CD4-positive, alpha-beta T cell treated with Interleukin-10 for 1 hour (primary cell): ENCODE measurements around the gene ISL2.

Experiments used
- DNase-seq: peaks from one replicate; pipeline ENCODE4 v3.0.0-alpha.2; 2020

Gene ISL2

DNA sequence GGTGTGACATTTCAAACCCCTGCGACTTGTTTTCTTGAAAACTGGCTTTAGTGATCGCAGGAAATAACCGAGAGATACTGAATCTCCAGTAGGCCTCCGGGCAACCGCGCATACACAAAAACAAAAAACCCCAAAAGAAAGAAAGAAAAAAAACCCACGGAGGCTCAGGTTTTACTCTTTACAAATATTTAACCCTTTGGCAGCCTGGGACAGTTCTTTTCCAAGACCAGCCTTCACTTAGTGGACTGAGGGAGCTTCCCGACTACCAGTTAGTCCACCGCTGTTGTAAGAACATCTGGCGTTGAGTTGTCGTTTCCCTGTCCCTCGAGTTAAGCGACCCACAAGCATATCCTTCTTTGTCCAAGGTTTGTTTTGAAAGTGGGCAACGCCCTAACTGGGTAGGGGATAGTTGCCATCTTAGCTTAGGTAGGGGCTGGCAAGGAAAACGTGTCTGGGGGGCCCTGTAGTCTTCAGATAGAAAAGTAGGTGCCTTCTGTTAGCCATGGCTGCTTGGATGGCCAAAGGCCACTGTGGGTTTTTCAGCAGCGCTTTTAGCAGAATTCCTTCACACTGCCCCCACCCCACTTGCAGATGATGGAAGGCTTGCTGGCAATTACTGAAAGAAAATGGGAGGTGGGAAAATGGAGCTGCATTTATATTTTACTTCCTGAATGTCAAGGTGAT, 6.9 kb downstream of the ISL2 start:
- peak; percentile 15 for DNase-seq

DNA sequence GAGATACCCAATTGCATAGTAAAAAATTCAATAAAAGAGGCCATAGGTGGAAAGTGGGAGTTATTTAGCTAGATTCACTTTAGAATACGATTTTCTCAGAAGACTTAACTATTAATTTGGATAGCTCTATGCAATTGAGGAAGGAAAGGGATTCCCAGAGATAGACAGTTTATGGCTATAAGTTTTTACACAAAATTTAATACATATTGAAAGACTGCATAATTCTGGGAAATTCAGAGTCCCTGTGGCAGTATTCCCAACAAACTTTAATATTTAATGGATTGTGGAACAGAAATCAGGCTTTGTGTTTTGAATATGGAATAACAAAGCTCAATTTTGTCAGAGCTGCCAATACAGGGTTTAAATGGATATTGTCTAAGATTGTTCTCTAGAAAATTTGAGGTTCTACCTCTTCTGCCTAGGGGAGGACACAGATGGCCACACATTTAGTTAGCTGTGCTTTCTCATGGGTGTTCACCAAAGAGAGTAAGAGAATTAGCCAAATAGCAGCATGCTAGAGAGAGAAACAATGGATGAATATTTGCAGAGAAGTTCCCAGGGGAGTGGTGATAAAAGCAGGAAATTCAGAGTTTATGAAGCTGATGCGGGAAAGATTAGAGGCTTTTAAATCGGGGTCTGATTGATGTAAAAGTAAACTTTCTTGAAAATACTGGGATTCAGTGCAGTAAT, 8.5 kb downstream of the ISL2 start:
- DNase-seq = no peak

DNA sequence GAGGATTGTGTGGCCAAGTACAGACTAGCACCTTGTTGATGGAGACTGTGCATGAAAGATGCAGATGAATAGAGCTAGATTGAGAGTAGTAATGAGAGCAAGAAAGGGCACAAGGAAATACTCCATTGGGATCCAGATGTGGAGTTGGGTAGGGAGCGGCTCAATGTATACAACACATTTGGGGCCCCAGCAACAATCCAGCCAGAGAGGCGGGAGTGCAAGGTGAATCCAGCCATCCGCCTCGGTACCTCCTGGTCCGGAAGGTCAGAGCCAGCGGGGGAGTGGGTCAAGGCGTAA, 9.0 kb downstream of the ISL2 start:
- no peak for DNase-seq

DNA sequence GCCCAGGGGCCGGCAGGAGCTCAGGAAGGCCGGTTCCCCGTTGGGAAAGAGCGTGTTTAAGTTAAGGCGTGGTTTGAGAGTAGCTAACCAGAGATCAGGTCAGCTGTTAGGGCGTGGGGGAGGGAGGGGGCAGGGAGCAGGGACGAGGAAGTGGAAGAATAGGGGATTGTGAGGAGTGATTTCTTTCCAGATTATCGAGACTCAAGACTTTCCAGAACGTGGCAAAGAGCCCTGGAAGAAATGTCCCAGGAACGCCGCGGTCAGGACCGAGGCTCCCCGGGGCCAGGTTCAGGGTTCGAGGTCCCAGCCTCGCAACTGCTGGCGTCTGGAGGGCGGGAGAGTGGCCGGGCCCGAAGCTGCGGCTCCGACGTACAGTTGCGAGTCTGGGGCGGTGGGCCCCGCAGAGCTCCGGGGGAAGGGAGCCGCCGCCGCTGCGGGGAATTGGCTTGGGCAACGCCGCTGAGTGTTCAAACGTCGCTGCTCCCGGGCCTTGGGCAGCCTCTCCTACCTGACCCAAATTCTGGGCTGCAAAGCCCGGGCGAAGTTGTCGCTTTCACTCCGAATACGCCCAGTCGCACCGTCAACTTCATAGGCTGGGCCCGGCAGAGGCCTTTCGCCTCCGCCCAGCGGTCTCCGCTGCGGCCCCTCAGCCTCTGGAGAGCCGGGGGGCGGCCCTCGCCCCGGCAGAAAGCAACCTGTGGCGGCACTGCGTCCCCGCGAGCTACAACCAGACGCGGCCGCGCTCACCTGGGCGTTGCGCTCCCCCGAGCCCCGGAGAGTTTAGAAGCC, 9.5 kb downstream of the ISL2 start:
- peak; percentile 7 for DNase-seq

DNA sequence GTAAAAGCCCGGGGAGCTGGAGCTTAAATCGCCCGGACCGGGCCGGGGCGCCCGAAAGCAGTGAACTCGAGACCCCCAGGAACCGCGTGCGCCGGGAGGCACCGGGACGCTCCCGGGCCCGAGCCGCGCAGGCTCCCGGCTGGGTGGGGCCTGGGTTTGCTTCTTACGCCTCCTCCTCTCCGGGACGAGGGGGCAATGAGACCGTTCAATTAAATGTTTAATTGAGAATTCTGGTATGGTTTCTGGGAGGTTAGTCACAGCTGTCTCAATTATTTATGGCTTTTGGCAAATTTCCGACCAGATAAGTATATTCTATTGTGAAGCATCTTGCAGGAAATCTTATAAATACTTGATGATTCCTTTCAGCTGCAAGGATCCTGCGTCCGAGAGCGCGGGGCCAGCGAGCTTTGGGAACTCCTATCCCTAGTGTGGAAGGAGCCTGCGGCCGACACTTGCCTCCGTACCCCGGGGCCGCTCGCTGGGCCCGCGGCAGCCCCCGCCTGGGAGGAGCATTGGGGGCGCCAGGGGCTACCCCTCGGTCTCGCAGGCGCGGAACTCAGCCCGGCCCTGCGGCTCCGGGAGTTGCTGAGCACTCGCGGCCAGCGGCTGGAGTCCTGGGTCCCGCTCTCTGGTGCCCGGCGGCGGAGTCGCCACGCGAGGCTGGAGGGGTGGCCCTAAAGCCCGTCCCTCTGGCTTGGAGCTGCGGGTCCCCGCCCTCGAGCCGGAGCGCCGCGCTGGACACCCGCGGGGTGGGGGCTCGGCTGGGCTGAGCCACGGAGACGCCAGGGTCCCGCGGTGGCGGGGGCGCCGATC, 10.3 kb downstream of the ISL2 start:
- no peak for DNase-seq

DNA sequence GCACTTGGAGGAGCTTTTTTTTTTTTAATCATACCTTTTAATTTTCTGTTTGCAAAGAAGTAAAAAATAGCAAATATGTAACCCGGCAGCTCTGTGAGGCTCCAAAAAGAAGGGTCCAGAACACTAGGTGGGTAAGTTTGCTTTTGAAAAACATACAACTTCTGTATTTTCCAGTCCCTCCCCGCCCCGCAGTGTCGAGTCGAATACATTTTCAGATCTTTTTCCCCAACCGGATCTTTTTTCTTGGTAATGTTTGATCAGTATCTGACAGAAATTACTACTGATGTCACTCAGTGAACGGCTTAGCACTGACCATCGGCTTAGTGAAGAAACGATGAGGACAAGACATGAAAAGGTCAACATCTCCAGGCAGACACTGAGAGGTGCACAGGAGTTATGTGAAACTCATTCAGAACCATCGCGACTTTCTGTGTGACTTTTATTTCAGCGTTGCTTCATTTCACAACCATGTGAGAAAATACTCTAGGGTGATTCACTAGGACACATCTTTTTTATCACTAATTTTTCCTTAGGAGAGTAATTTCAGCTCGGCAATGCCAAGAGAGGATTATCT, 11.0 kb downstream of the ISL2 start:
- DNase-seq = no peak

DNA sequence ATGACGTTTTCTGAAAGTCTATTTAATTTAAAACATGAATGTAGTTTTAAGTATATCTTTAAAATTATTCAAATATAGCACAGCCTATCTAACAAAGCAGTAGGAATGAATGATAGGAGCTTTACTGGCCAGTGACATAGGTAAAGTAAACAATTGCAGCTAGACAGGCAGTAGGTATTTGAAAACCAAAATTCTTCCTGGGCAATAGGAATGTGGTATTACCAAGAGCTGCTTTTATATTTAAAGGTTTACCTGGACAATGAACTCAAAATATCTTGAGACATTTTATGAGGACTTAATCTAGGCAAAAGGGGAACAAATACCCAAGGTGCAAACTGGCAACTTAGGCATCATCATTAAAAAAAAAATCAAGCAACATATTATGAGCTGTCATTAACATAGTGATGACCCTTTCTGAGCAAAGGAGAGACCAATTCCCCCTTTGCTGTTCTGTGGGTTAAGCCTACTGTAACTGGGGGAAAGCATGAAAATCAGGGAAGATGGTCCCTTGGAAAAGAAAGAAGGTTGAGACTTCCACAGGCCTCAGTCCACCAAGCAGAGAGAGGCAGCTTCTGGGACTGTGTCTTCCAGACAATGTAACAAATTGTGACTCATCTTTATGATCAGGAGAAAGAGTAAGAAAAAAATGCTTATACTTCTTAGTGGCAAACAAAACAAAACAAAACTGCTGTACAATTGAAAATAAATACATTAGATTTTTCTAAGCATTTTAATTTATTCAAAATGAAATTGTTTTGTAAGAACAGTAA, 12.9 kb downstream of the ISL2 start:
- DNase-seq = no peak

DNA sequence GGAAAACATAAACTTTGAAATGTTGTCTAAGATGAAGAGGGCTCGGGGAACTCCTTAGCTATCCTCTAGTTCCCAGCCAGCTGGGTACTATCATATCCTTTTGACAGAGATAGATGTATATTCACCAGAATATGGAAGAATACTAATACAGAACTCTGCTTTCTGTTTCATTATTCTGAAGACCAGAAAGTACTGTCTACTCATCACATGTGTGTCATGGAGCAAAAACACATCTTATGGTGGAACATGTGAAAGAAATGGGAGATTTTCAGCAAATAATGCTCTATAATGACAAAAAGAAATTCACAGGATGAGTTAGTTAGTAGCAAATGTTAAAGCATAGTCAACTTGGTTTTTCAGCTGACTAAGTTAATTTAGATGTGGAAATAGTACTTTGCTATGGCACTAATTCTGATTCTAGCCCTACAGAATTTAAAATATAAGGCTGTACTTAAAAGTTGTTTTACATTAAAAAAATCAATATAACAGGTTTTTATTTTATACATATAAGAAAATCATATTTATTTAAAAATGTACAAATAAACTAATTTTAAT, 16.5 kb downstream of the ISL2 start:
- DNase-seq = no peak

DNA sequence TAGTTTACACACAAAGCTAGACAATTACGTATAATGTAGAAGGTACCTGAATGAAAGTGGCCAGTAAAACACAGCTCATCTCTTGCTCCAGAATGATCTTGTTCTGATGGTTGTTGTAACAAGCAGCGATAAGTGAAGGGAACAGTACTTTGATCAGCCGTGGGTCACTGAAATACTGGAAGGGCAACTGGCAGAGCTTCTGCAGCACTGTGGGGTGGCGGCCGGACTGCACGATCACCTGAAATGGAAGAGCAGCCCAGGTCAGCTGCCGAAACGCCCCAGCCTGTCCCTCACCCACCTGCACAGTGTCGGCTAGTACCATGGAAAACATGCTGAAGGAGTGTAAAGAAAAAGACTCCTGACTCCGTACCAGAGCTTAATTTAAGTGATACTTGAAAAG, 17.3 kb downstream of the ISL2 start:
- no peak for DNase-seq

DNA sequence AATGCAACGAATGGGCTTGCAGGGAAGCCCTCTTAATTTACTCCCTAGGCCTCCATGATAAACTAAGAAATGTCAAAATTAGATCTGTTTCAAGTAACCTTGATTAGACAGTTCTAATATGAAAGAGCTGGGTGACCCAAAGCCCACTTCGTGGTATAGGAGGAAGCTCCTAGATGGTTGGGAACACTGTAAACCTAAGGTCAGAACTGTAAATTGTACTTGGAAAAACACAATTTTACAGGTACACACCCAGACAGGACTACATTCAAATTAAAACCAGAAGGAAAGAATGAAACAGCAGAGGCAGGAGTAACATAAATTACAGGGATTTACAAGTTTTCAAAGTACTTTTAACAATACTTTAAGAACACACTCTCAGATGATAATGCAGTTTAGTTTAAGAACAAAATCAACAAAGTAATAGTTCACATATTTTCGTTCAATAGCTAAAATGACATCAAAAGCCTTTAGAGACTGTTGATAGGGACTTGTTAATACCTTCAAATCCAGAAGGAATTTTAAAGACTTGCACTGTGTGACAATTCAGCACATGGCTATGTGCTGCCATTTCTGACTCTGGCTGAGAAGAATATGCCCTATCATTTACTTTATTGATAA, 18.4 kb downstream of the ISL2 start:
- DNase-seq = no peak

DNA sequence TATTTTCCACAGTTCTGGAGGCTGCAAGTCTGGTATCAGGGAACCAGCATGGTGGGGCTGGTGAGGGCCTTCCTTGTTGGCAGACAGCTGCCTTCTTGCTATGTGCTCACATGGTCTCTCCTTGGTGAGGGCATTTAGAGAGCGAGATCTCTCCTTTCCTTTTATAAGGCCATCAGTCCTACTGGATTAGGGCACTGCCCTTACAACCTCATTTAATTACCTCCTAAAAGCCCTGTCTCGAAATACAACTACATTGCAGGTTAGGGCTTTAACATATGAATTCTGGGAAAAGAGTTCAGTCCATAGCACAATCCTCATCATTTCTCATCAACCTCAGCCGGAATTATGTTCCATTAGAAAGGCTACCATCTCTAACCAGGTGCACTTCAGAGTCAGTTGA, 21.9 kb downstream of the ISL2 start:
- no peak for DNase-seq

DNA sequence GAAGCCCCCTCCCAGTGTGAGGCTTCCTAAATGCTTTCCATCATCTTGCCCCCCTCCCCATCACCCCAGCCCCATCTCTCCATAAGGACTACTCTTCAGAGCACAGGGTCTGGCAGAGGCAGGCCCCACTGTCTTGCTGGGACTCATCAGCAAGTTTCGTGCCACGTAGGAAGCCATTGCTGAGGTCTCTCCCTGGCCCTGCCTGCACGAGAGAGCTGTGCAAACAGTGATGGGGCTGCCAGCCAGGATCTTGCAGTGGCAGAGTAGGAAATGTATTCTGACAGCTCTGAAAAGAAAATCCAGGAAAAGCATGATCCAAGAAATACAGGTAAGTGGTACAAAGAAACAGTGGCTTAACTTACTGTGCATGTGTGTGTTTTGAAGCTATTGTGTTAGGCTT, 22.6 kb downstream of the ISL2 start:
- DNase-seq = no peak

DNA sequence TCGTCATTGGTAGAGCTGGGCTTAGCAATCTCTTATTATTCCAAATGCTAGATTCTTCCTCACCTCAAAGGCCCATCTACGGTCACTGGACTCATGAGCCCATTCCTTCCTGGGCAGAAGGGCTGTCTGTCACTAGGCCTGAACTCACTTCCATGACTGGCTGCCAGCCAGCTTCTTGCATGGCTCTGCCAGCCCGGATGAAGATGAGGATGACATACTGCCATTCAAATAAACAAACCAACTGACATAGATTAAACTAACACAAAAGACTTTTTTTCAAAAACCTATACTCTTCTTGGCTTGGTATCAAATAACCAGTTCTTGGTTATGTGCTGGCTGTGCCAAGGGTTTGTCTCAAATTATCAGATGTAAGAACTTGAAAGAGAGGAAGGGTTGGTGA, 23.8 kb downstream of the ISL2 start:
- no peak for DNase-seq

DNA sequence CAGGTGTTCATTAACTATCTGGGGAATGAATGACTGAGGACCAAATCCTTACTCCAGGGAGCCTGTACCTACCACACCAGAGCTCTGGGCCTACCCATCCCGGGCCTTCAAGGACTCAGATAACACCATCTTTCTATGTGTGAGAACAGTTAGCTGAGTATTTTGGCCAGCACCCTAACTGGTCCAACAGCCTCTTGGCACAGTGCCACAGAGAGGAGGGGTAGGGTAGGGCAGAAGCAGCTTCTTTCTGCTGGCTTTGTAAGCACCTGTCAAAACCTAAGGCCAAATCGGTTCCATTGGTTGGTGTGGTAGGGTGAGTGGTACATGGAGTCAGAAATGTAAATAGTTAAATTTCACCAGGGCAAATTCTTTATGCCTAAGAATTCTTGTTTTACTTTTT, 26.7 kb downstream of the ISL2 start:
- no peak for DNase-seq

DNA sequence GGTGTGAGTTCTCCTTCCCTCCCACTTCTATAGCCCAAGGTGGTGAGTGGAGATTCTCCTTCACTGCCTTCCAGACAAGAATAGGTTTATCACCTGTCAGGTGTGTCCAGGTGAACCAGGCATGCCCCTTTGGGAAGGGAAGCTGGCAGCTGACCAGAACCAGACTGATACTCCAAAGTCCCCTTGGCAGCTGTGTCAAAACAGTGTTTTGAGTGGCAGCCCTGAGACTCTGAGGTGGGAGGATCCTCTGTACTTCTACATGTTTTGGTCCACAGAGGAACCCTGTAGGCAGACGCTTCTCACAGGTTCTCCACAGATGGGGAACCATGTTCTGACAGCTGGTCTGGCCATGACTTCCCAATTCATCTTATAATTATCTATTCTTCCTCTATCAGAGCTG, 30.1 kb downstream of the ISL2 start:
- no peak for DNase-seq

DNA sequence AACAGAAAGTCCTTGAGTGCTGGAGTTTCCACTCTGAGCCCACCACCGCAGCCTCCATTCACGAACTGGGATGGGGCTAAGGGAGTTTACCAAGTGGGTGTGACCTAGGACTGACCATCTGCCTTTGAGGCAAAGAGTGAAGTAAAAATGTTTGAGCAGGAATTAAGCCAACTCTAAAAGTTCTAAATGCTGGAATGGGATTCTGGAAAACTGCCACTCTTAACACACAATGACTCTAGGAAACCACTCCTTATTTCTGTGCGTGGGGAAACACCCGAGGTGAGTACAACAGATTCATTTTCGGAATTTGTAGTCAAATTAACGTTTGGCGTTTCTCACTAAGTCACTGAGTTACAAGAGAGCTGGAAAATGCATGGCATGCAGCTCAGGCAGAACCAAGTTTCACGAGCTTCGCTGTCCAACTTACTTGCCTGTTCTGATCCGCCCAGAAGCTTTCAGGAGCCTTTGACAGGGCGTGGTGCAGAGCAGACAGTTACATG, 31.6 kb downstream of the ISL2 start:
- no peak for DNase-seq

DNA sequence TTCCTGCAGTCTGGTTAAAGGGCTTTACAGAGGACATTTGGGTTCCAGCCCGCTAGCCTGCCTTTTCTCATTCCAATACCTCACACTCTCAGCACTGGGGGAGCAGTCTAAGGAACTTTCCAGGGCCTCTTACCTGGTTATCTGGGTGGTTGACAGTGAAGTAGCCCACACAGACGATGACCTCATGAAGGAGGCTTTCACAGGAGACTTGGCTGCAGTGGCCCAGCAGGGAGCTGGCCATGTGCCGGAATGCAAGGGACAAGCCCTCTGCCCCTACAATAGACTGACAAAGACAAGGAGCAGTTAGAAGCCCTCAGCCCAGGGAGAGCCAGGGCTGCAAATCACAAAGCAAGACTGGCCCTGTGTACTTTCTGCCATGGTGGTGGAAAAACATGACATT, 39.5 kb downstream of the ISL2 start:
- no peak for DNase-seq

DNA sequence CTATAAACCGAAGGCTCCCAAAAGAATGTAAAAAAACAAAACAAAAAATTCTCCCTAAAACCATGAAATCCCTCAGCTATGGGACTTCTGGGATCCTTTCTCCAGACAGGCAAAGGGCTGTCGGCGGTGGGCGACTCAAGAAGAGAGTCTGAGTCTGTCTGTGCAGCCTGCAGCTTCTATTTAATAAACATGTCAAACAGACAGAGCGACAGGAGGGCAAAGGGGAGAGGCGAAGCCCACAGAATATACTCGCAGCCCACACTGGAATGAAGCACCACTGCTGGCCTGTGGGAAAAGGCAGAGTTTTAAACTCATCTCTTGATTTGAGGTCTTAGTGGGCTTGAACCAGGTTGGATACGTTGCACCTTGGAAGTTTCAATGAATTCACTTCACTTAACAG, 40.2 kb downstream of the ISL2 start:
- DNase-seq = no peak

DNA sequence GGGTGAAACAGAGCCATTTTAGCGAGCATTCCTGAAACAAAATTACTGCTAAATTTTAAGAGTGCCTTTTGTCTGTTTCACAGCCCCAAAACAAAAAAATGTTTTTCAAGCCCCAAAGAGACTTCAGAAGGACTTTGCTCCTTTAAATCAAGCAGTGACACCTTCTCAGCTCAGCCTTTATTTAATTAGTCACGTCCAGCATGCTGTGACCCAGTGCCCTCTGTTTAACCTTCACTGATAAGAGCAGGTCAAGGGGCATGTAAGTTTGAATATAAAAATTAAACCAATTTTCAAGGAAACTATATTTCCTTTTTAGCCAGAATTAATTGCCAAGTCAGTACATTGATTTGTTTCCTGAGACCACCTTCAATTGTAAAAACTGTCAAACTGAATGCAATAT, 40.6 kb downstream of the ISL2 start:
- no peak for DNase-seq

DNA sequence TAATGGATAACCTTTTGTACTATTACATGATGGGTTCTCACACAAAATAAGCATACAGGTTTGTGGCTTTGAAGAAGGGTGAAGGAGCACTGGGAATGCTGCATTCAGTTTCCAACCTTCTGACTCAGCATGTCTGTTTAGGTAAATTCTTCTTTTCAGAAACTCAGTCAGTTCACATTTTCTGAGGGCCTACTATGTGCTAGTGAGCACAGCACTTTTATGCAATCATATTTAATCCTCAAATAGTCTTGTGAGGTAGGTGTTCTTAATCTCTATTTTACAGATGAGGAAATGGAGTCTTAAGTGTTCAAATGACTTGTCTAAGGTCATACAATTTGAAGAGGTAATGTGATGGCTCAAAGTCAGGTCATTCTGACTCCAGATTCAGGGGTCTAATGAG, 41.2 kb downstream of the ISL2 start:
- no peak for DNase-seq

DNA sequence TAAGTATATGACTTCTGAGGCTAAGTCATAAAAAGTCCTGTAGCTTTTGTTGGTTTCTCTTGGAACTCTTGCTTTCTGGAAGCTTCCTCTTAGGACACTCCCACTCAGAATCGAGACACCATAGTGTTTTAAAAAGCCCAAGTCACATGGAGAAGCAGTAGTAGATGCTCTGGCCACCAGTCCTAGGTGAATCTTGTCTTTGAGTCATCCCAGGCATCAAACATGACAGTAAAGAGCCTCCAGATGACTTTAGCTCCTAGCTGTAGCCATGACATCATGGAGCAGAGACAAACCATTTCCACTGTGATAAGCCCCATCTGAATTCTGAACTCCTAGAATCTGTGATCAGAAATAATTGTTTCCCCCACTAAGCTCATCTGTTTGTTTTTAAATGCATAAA, 42.1 kb downstream of the ISL2 start:
- DNase-seq = no peak
